GM12875 (cell line): ENCODE data around the gene SDK1.

Experiments
- H3K4me3 ChIP-seq: one replicate; pipeline ENCODE4 v1.5.1; 2011; ENCODE audit warnings: low read depth, low read length, control low read depth
- CTCF ChIP-seq: IDR thresholded peaks from 2 replicates; pipeline ENCODE4 v1.5.1; 2011; ENCODE audit warnings: low read depth, mild to moderate bottlenecking, control low read depth, inconsistent platforms, low read length, moderate library complexity, borderline replicate concordance; ENCODE audit not compliant: insufficient read depth

The SDK1 gene

GRCh38 chr7:4065190-4065589 is 764.1 kb downstream of the SDK1 start:
- no peak overlapping the region for H3K4me3 ChIP-seq
- TF ChIP-seq CTCF, result no peak

GRCh38 chr7:4066206-4066605 is 765.2 kb downstream of the SDK1 start:
- no peak overlapping the region for H3K4me3 ChIP-seq
- no peak for TF ChIP-seq CTCF

- no peak for TF ChIP-seq CTCF
These were observed 765.8 kb downstream of the SDK1 start for GRCh38 chr7:4066626-4067475.

GRCh38 chr7:4067476-4067760 is 766.4 kb downstream of the SDK1 start:
- TF ChIP-seq CTCF, result no peak
- no peak overlapping the region for H3K4me3 ChIP-seq

More at GRCh38 chr7:4066626-4067475, 765.8 kb downstream of the SDK1 start:
- no peak overlapping the region for H3K4me3 ChIP-seq

GRCh38 chr7:4067874-4068273 is 766.8 kb downstream of the SDK1 start:
- TF ChIP-seq CTCF, result no peak
- H3K4me3 ChIP-seq, result no peak overlapping the region

- no peak for TF ChIP-seq CTCF
- H3K4me3 ChIP-seq, result no peak overlapping the region
These were observed 767.2 kb downstream of the SDK1 start for GRCh38 chr7:4068286-4068685.
